Umbilical cord (tissue), 2 donors: ENCODE data around the gene NUAK1. TPM values are rescaled to one million over a fixed set of nuclear protein-coding genes. Genes with fewer than 3 reads are reported as not detected.
A peak's percentile ranks its signal among the peaks of the same experiment; 100 is the strongest.

Experiments
- DNase-seq: peaks from one replicate; pipeline ENCODE4 v3.0.0-alpha.2; 2015; ENCODE audit warnings: low spot score
- total RNA-seq: library from RNA; depleted of rRNA; stranded (reverse); fragments of >200 nt; gene quantifications from one replicate; pipeline ENCODE4 v1.2.3, GENCODE V29; 2014; ENCODE audit warnings: low replicate concordance; ENCODE audit not compliant: insufficient read depth

The NUAK1 gene
- 42.4 TPM for total RNA-seq

GRCh38 chr12:106138633-106139421 lies at the start of gene NUAK1:
Gene NUAK1, minus strand, starts transcription at chr12:106138954. Its CDS starts 301 bp downstream, at chr12:106138653.
- DNase-seq, result peak; percentile 89

GRCh38 chr12:106188256-106188655 lies 49.5 kb upstream of the NUAK1 start:
- DNase-seq, result no peak

GRCh38 chr12:106187842-106188241 lies 49.1 kb upstream of the NUAK1 start:
- no peak for DNase-seq

GRCh38 chr12:106187155-106187789 lies 48.5 kb upstream of the NUAK1 start:
- no peak for DNase-seq

GRCh38 chr12:106183735-106184134 lies 45.0 kb upstream of the NUAK1 start:
- DNase-seq, result no peak

GRCh38 chr12:106181401-106182114 lies 42.8 kb upstream of the NUAK1 start:
- DNase-seq, result no peak

- DNase-seq, result peak; percentile 37
Observed at GRCh38 chr12:106179086-106179485, 40.3 kb upstream of the NUAK1 start.

- DNase-seq, result no peak
Observed at GRCh38 chr12:106178562-106178961, 39.8 kb upstream of the NUAK1 start.

- no peak for DNase-seq
Observed at GRCh38 chr12:106176560-106176959, 37.8 kb upstream of the NUAK1 start.

GRCh38 chr12:106174876-106175275 lies 36.1 kb upstream of the NUAK1 start:
- no peak for DNase-seq

GRCh38 chr12:106173442-106173841 lies 34.7 kb upstream of the NUAK1 start:
- DNase-seq, result no peak

- DNase-seq, result peak; percentile 18
Observed at GRCh38 chr12:106171117-106171750, 32.5 kb upstream of the NUAK1 start.

- DNase-seq, result no peak
Observed at GRCh38 chr12:106170285-106170684, 31.5 kb upstream of the NUAK1 start.

GRCh38 chr12:106163712-106164111 lies 25.0 kb upstream of the NUAK1 start:
- no peak for DNase-seq

- DNase-seq, result no peak
Observed at GRCh38 chr12:106161491-106161890, 22.7 kb upstream of the NUAK1 start.

GRCh38 chr12:106160915-106161314 lies 22.2 kb upstream of the NUAK1 start:
- no peak for DNase-seq

GRCh38 chr12:106157802-106158201 lies 19.0 kb upstream of the NUAK1 start:
- DNase-seq, result no peak

- DNase-seq, result no peak
Observed at GRCh38 chr12:106154751-106155273, 16.1 kb upstream of the NUAK1 start.

- no peak for DNase-seq
Observed at GRCh38 chr12:106152334-106152733, 13.6 kb upstream of the NUAK1 start.

- no peak for DNase-seq
Observed at GRCh38 chr12:106150555-106150954, 11.8 kb upstream of the NUAK1 start.

GRCh38 chr12:106149096-106149784 lies 10.5 kb upstream of the NUAK1 start:
- DNase-seq, result no peak
